Transverse colon (tissue), 4 donors: ENCODE results near the gene NCKAP5. TPM values are rescaled to one million over a fixed set of nuclear protein-coding genes. Genes with fewer than 3 reads are reported as not detected.

Source experiments
- DNase-seq: peaks from one replicate; pipeline ENCODE4 v3.0.0-alpha.2; 2019
- H3K27ac ChIP-seq, 4 donors: fragments of 200-600 bp; sonication (generic); 2 replicates each; pipeline ENCODE4 v1.5.1; 2016 to 2018; ENCODE audit warnings: inconsistent platforms in 4 of 4
- H3K27me3 ChIP-seq: fragments of 200-600 bp; sonication (generic); 2 replicates; pipeline ENCODE4 v1.5.1; 2017; ENCODE audit warnings: inconsistent platforms
- H3K36me3 ChIP-seq, 4 donors: fragments of 200-600 bp; sonication (generic); 2 replicates each; pipeline ENCODE4 v1.5.1; 2017 to 2019; ENCODE audit warnings: inconsistent platforms in 4 of 4
- H3K4me1 ChIP-seq, 4 donors: fragments of 200-600 bp; sonication (generic); 2 replicates each; pipeline ENCODE4 v1.5.1; 2017 to 2020; ENCODE audit warnings: inconsistent platforms in 4 of 4
- H3K4me3 ChIP-seq, 4 donors: fragments of 200-600 bp; sonication (generic); 1 replicate in 1 of 4; 2 replicates in 3 of 4; pipeline versions ENCODE4 v1.5.1 to v1.6.1; 2017 to 2019; ENCODE audit warnings: inconsistent platforms in 4 of 4
- H3K9me3 ChIP-seq, 2 donors: fragments of 200-600 bp; sonication (generic); 2 replicates each; pipeline ENCODE4 v1.5.1; 2017 to 2019; ENCODE audit warnings: inconsistent platforms in 2 of 2
- EP300 ChIP-seq: sonication (generic); formaldehyde crosslinking; IDR thresholded peaks from one replicate; pipeline ENCODE4 v1.6.1; 2017; ENCODE audit warnings: antibody characterized with exemption, low read depth
- POLR2A ChIP-seq: fragments of 450-650 bp; IDR thresholded peaks from one replicate; pipeline ENCODE4 v1.6.1; 2016; ENCODE audit warnings: antibody characterized with exemption, mild to moderate bottlenecking, moderate library complexity
- POLR2AphosphoS5 ChIP-seq, 3 donors: sonication (generic); formaldehyde crosslinking; IDR thresholded peaks; one replicate each; pipeline ENCODE4 v1.6.1; 2016; ENCODE audit warnings: antibody characterized with exemption in 3 of 3
- WGBS, 2 donors: methylation state at CpG; one replicate each; pipeline ENCODE4 v1.1.5; 2018; ENCODE audit warnings: low coverage in 1 of 2; 5-methylcytosine and 5-hydroxymethylcytosine counted together
- in situ Hi-C, 4 donors: fragments of 200-750 bp; cut with MboI; loops; one replicate each; pipeline versions ENCODE4 v1.15.0 to v1.15.1; 2017; ENCODE audit warnings: low sequenced_read_pairs in 3 of 4, low pct_ligation_motif_present in 1 of 4, low pct_unique_long_range_greater_than_20kb in 1 of 4
- intact Hi-C: fragments of 100-400 bp; cut with DNase I; formaldehyde crosslinking; loops from one replicate; pipeline ENCODE4 v1.15.1; 2023; ENCODE audit warnings: low total_unique reads
- total RNA-seq, 4 donors: library from RNA; depleted of rRNA; stranded (reverse); fragments of >200 nt; gene quantifications; one replicate each; pipeline ENCODE4 v1.1.0, GENCODE V29; 2016
- TF ChIP-seq, protein P1 (sequence below), 5 experiments: fragments of 200-600 bp in 3 of 5; fragments of 450-650 bp in 2 of 5; sonication (generic) in 3 of 5; IDR thresholded peaks; 1 replicate in 2 of 5; 2 replicates in 3 of 5; pipeline ENCODE4 v1.5.1; 2016 to 2017; ENCODE audit warnings: antibody characterized with exemption in 5 of 5, inconsistent platforms in 3 of 5, mild to moderate bottlenecking in 2 of 5, moderate library complexity in 1 of 5

The NCKAP5 gene
- total RNA-seq, 4 donors from 2014 or later = 1.1 to 10.9 (median 5.0) TPM

- intact Hi-C loops (loop anchor here (5.0 kb wide), 1 partner anchor 1527 kb away; no protein-coding TSS in a partner anchor), in situ Hi-C loops (no loop called here)
- Histone ChIP-seq H3K4me1 (no peaks in the 10 kb centered on the region), H3K36me3 (no peaks in the 10 kb centered on the region), H3K27ac (no peak overlapping the region), H3K4me3 (no peak overlapping the region), H3K9me3 (no peaks in the 10 kb centered on the region), H3K27me3 (no peaks in the 10 kb centered on the region)
- 79 to 85% methylated on average over 3 to 4 of the region's 4 CpGs for WGBS, 2 donors
- TF ChIP-seq POLR2AphosphoS5 (IDR thresholded peaks at IDR 0.05) = no peak
- TF ChIP-seq, protein P1, sequence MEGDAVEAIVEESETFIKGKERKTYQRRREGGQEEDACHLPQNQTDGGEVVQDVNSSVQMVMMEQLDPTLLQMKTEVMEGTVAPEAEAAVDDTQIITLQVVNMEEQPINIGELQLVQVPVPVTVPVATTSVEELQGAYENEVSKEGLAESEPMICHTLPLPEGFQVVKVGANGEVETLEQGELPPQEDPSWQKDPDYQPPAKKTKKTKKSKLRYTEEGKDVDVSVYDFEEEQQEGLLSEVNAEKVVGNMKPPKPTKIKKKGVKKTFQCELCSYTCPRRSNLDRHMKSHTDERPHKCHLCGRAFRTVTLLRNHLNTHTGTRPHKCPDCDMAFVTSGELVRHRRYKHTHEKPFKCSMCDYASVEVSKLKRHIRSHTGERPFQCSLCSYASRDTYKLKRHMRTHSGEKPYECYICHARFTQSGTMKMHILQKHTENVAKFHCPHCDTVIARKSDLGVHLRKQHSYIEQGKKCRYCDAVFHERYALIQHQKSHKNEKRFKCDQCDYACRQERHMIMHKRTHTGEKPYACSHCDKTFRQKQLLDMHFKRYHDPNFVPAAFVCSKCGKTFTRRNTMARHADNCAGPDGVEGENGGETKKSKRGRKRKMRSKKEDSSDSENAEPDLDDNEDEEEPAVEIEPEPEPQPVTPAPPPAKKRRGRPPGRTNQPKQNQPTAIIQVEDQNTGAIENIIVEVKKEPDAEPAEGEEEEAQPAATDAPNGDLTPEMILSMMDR (IDR thresholded peaks at IDR 0.05) = no peak
- TF ChIP-seq EP300 = no peak
- TF ChIP-seq POLR2A = no peak
- no peak for DNase-seq
These were observed 458.5 kb downstream of the NCKAP5 start for GRCh38 chr2:133109772-133110171.

GRCh38 chr2:133107058-133107815 is 461.0 kb downstream of the NCKAP5 start:
- Histone ChIP-seq H3K27ac (no peak overlapping the region), H3K36me3 (no peaks in the 10 kb centered on the region), H3K4me3 (no peak overlapping the region), H3K4me1 (no peaks in the 10 kb centered on the region), H3K27me3 (no peaks in the 10 kb centered on the region), H3K9me3 (no peaks in the 10 kb centered on the region)
- no peak for DNase-seq
- 66 to 72% methylated on average over 5 to 9 of the region's 9 CpGs for WGBS, 2 donors
- no peak for TF ChIP-seq EP300
- in situ Hi-C loops (no loop called here), intact Hi-C loops (no loop called here)

- Histone ChIP-seq H3K9me3 (no peaks in the 10 kb centered on the region), H3K4me3 (no peak overlapping the region), H3K4me1 (no peaks in the 10 kb centered on the region), H3K27ac (no peak overlapping the region), H3K36me3 (no peaks in the 10 kb centered on the region), H3K27me3 (no peaks in the 10 kb centered on the region)
- DNase-seq = no peak
- intact Hi-C loops = no loop called here
- in situ Hi-C loops = no loop called here
- 88 to 96% methylated on average over 2 of the region's 2 CpGs for WGBS, 2 donors
- no peak for TF ChIP-seq POLR2A
- TF ChIP-seq, protein P1 (IDR thresholded peaks at IDR 0.05) = no peak
- no peak for TF ChIP-seq POLR2AphosphoS5 (IDR thresholded peaks at IDR 0.05)
- no peak for TF ChIP-seq EP300
These were observed 463.4 kb downstream of the NCKAP5 start for GRCh38 chr2:133104871-133105270.

DNA sequence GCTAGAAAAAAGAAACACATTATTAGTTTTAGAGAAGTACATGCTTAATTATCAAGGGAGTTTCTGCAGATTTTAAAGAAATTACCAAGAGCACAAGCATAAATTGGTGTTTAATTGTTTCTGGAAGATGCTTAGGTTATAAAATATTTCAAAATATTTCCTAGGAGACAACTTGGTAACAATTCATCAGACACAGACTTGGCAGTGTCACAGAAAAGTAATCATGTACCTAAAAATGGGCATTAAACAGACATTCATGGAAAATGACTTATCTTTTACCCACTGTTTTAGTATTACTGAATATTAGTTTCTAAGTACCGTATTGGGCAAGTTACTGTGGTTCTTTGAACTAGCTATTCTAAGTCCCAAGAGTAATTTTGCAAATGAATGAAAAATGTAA is 469.5 kb downstream of the NCKAP5 start:
- no peak for DNase-seq
- no peaks in the 10 kb centered on the region for H3K4me1 ChIP-seq
- in situ Hi-C loops = no loop called here
- WGBS, 2 donors = 67 to 82% methylated on average over 1 of the region's 1 CpG
- H3K4me3 ChIP-seq = no peak overlapping the region
- H3K36me3 ChIP-seq = no peaks in the 10 kb centered on the region
- no peaks in the 10 kb centered on the region for H3K27me3 ChIP-seq
- TF ChIP-seq POLR2AphosphoS5 (IDR thresholded peaks at IDR 0.05) = no peak
- TF ChIP-seq, protein P1 (IDR thresholded peaks at IDR 0.05) = no peak
- TF ChIP-seq POLR2A = no peak
- no peak for TF ChIP-seq EP300
- no peak overlapping the region for H3K27ac ChIP-seq
- H3K9me3 ChIP-seq = no peaks in the 10 kb centered on the region
- intact Hi-C loops = no loop called here

- no peak for DNase-seq
- H3K4me1 ChIP-seq = no peaks in the 10 kb centered on the region
- 81 to 100% methylated on average over 1 to 3 of the region's 3 CpGs for WGBS, 2 donors
- in situ Hi-C loops (no loop called here), intact Hi-C loops (no loop called here)
- no peaks in the 10 kb centered on the region for H3K27me3 ChIP-seq
- no peak for TF ChIP-seq EP300
- TF ChIP-seq POLR2AphosphoS5 (IDR thresholded peaks at IDR 0.05) = no peak
- TF ChIP-seq POLR2A = no peak
- TF ChIP-seq, protein P1 (IDR thresholded peaks at IDR 0.05) = no peak
- no peaks in the 10 kb centered on the region for H3K36me3 ChIP-seq
- H3K27ac ChIP-seq = no peak overlapping the region
- no peak overlapping the region for H3K4me3 ChIP-seq
- H3K9me3 ChIP-seq = no peaks in the 10 kb centered on the region
These were observed 470.6 kb downstream of the NCKAP5 start for GRCh38 chr2:133097666-133098065.
